K562 (cell line): ENCODE results near the gene IBA57. TPM values are rescaled to one million over a fixed set of nuclear protein-coding genes. Genes with fewer than 3 reads are reported as not detected.
A peak's percentile ranks its signal among the peaks of the same experiment; 100 is the strongest.

ENCODE experiments used
- ATAC-seq: fragments of 200-7000 bp; cut with Tn5 transposase; 3 replicates; pipeline ENCODE4 v1.9.1; 2020; ENCODE audit warnings: moderate library complexity
- BruUV-seq: library from RNA; stranded (reverse); fragments of 400-500 nt; replicated peaks from 2 replicates; lab custom pipeline; 2021; lab: Mats Ljungman, UMichigan
- CTCF ChIA-PET: fragments of 300-600 bp; formaldehyde crosslinking; extraction: SDS; loops from one replicate; lab custom pipeline; 2021; ENCODE audit warnings: low intra/inter-chr PET ratio; lab: Yijun Ruan, JAX
- POLR2A ChIA-PET: fragments of 300-600, 350-650 bp; sonication (Branson Sonifier 250); formaldehyde crosslinking; extraction: SDS; loops from one replicate; lab custom pipeline; 2021; ENCODE audit warnings: antibody characterized with exemption, inconsistent platforms; lab: Yijun Ruan, JAX
- DNase-seq, 4 experiments: peaks; one replicate each; pipeline versions ENCODE4 v3.0.0 to v3.0.0-alpha.2; 2011 to 2018; ENCODE audit warnings: low spot score in 3 of 4, mixed read lengths in 3 of 4; ENCODE audit errors: extremely low read depth in 1 of 4
- FAIRE-seq: peaks from 2 replicates; lab custom pipeline; 2011; peaks lifted over from hg19 to GRCh38; lab: Jason Lieb, UNC
- H2AFZ ChIP-seq: 2 replicates; pipeline ENCODE4 v1.6.0; 2011; ENCODE audit warnings: low read depth, low read length, control low read depth, inconsistent platforms
- H3K27ac ChIP-seq: fragments of 200-600 bp; 3 replicates; pipeline ENCODE4 v1.8.0; 2011; ENCODE audit warnings: low read depth, mild to moderate bottlenecking, control low read depth, inconsistent platforms, low read length, moderate library complexity, mixed read lengths; ENCODE audit errors: extremely low read depth
- H3K27me3 ChIP-seq, 2 experiments: fragments of 300-600 bp in 1 of 2; 2 replicates in 1 of 2; 3 replicates in 1 of 2; pipeline versions ENCODE4 v1.6.0 to v1.8.0; 2011; ENCODE audit warnings: inconsistent platforms in 2 of 2, low read length in 2 of 2, mild to moderate bottlenecking in 1 of 2, mixed read lengths in 1 of 2, moderate library complexity in 1 of 2; ENCODE audit not compliant: control insufficient read depth in 2 of 2, insufficient read depth in 2 of 2
- H3K36me3 ChIP-seq: fragments of 300-600 bp; 3 replicates; pipeline ENCODE4 v1.8.0; 2011; ENCODE audit warnings: mild to moderate bottlenecking, low read length, inconsistent platforms; ENCODE audit not compliant: control insufficient read depth, insufficient read depth
- H3K4me1 ChIP-seq, 2 experiments: fragments of 200-600 bp in 1 of 2; replicated peaks in 1 of 2; 2 replicates in 1 of 2; 3 replicates in 1 of 2; pipeline versions ENCODE4 v1.5.1 to v1.8.0; 2011; ENCODE audit warnings: inconsistent platforms in 2 of 2, low read length in 2 of 2, mild to moderate bottlenecking in 1 of 2, mixed read lengths in 1 of 2, moderate library complexity in 1 of 2; ENCODE audit not compliant: control insufficient read depth in 2 of 2, insufficient read depth in 2 of 2
- H3K4me2 ChIP-seq: 2 replicates; pipeline ENCODE4 v1.6.1; 2011; ENCODE audit warnings: low read length, control low read depth, inconsistent platforms, mixed read lengths; ENCODE audit not compliant: insufficient read depth
- H3K4me3 ChIP-seq: fragments of 200-600 bp; sonication (generic), shearing (Covaris generic); 2 replicates; pipeline ENCODE4 v1.5.1; 2016; ENCODE audit warnings: control low read depth, inconsistent platforms
- H3K79me2 ChIP-seq: fragments of 200-600 bp; 3 replicates; pipeline ENCODE4 v1.8.0; 2011; ENCODE audit warnings: low read length, inconsistent platforms; ENCODE audit not compliant: control insufficient read depth, insufficient read depth
- H3K9ac ChIP-seq, 2 experiments: 2 replicates each; pipeline versions ENCODE4 v1.6.0 to v1.6.1; 2011; ENCODE audit warnings: low read depth in 2 of 2, low read length in 2 of 2, control low read depth in 1 of 2, inconsistent platforms in 1 of 2, mild to moderate bottlenecking in 1 of 2, mixed read lengths in 1 of 2; ENCODE audit not compliant: insufficient read depth in 1 of 2
- H3K9me1 ChIP-seq: one replicate; pipeline ENCODE4 v1.6.0; 2011; ENCODE audit warnings: inconsistent platforms, mild to moderate bottlenecking, low read length, moderate library complexity; ENCODE audit not compliant: control insufficient read depth, insufficient read depth
- H3K9me3 ChIP-seq: replicated peaks from 2 replicates; pipeline ENCODE4 v1.5.1; 2011; ENCODE audit warnings: low read depth, low read length, inconsistent platforms; ENCODE audit not compliant: control insufficient read depth, insufficient read depth
- H4K20me1 ChIP-seq: replicated peaks from 2 replicates; pipeline ENCODE4 v1.6.1; 2011; ENCODE audit warnings: low read length, inconsistent platforms, mixed read lengths; ENCODE audit not compliant: control insufficient read depth, insufficient read depth
- POLR2G ChIP-seq: fragments of 200-400 bp; formaldehyde crosslinking; IDR thresholded peaks from 2 replicates; pipeline ENCODE4 v1.6.1; 2017; ENCODE audit warnings: low read depth, mild to moderate bottlenecking, antibody characterized with exemption, low read length, moderate library complexity
- SRF ChIP-seq, 2 experiments: fragments of 250-450, 450-650 bp in 1 of 2; sonication (Bioruptor Pico) in 1 of 2; sonication (generic) in 1 of 2; formaldehyde crosslinking; IDR thresholded peaks; 2 replicates each; pipeline versions ENCODE4 v1.5.0 to v1.5.1; 2020 to 2022; ENCODE audit warnings: mild to moderate bottlenecking in 1 of 2, missing genetic modification reagents in 1 of 2
- USF2 ChIP-seq: sonication (generic); formaldehyde crosslinking; IDR thresholded peaks from 2 replicates; pipeline ENCODE4 v1.5.0; 2020; ENCODE audit warnings: missing genetic modification reagents
- WGBS: fragments of 100-300 bp; shearing (Covaris generic); methylation state at CpG from one replicate; pipeline ENCODE4 v1.1.6; 2016; ENCODE audit warnings: low coverage, mixed read lengths; ENCODE audit not compliant: insufficient coverage; ENCODE audit errors: missing lambda C conversion rate; 5-methylcytosine and 5-hydroxymethylcytosine counted together
- in situ Hi-C: fragments of 300-500 bp; cut with MboI; formaldehyde crosslinking; loops from 4 replicates; pipeline ENCODE4 v1.15.0; 2018; ENCODE audit warnings: inconsistent platforms, mixed read lengths
- intact Hi-C: fragments of 100-400 bp; cut with micrococcal nuclease; formaldehyde crosslinking; loops from 2 replicates; pipeline ENCODE4 v1.14.2; 2022
- polyA plus RNA-seq, 8 experiments: library from polyadenylated mRNA; depleted of rRNA in 4 of 8; stranded (reverse) in 5 of 8; unstranded in 3 of 8; fragments of >200 nt; fragmentation: Nextera tagmentation in 2 of 8; fragmentation: Illumina TruSeq in 1 of 8; extraction: Ambion mirVana in 2 of 8; extraction: Trizol in 1 of 8; gene quantifications; 2 replicates each; pipeline versions ENCODE4 v1.2.1 to v1.2.3, GENCODE V29; 2011 to 2014; ENCODE audit warnings: inconsistent platforms in 1 of 8, missing spikeins in 1 of 8
- total RNA-seq, 7 experiments: library from RNA; depleted of rRNA in 6 of 7; stranded (reverse); fragments of >200 nt in 6 of 7; fragmentation: Illumina TruSeq in 2 of 7; extraction: Trizol in 2 of 7; gene quantifications; 2 replicates each; pipeline versions ENCODE4 v1.2.1 to v1.2.3, GENCODE V29; 2011 to 2021; ENCODE audit warnings: low replicate concordance in 1 of 7

Gene IBA57
- total and polyA plus RNA-seq, 9 of the 15 experiments (the other 6 are each of a cell fraction or from before 2014, with no cell fraction given), result 0.77 to 15.5 (median 2.7) TPM

DNA sequence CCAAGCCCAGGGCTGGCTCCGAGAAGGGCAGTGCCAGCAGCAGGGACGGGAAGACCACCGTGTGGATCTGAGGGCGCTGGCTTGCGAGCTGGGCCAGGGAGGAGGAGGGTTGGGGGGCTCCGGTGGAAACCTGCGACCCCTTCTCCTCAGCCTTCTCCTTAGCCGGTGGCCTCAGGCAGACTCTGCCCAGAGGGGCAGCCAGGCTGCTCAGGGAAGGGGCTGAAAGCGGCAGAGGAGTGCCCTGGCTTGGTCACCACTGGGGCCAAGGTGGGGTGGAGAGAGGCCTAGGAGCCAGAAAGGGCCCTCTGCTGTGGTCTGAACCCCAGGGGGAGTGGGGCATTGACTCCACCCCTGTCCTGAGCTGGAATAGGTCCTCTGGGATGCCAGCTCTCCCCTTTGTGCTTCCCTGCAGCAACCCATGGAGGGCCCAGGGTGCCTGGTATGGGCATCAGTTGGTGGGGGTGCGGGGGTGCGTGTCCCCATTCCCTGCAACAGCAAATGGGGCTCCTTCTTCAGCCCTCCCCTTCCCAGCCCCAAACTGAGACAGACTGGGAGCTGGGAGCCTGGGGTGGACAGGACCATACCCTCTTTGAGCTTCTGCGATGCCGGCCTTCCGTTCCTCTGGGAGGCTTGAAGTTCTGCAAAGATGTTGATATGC lies 6.5 kb upstream of the IBA57 start:
- CTCF ChIA-PET, result no interaction called here
- Histone ChIP-seq H3K9me3 (no peaks in the 10 kb centered on the region), H3K9ac (no peak overlapping the region), H3K36me3 (no peaks in the 10 kb centered on the region), H3K9me1 (peaks cover 8% of the 10 kb centered on the region), H3K4me2 (no peak overlapping the region), H3K27ac (no peak overlapping the region), H3K27me3 (no peaks in the 10 kb centered on the region), H3K4me3 (no peak overlapping the region), H2AFZ (no peak overlapping the region), H3K79me2 (no peaks in the 10 kb centered on the region), H4K20me1 (peaks cover 3% of the 10 kb centered on the region; the same call in 1 of the 2 replicates), H3K4me1 (peaks cover 0 to 63% of the 10 kb centered on the region in 2 experiments; a peak in 3 of 5 replicates)
- no peak for DNase-seq
- no peak for ATAC-seq
- 56% methylated on average over 11 of the region's 14 CpGs for WGBS
- no TSS peak for BruUV-seq
- TF ChIP-seq USF2 (CRISPR knock-in tag), result 0 out of 2 replicates have a peak, but pooled peaks have one; percentile 4
- 0 out of 2 replicates have a peak, but pooled peaks have one; percentile 8 for TF ChIP-seq POLR2G
- no peak for TF ChIP-seq SRF (CRISPR knock-in tag; IDR thresholded peaks at IDR 0.05)
- POLR2A ChIA-PET, result interaction anchor here (0.6 to 1.7 kb wide), 5 partner anchors 10 to 333 kb away, joined by 3 to 8 read pairs (median 4); no protein-coding TSS in a partner anchor
- no peak for FAIRE-seq
- intact Hi-C loops, result no loop called here
- in situ Hi-C loops, result no loop called here
